Suprapubic skin (tissue), 4 donors: ENCODE data around the gene GINS1. TPM values are rescaled to one million over a fixed set of nuclear protein-coding genes. Genes with fewer than 3 reads are reported as not detected.

Source experiments
- DNase-seq, 2 donors: peaks; one replicate each; pipeline ENCODE4 v3.0.0-alpha.2; 2019; ENCODE audit warnings: low spot score in 2 of 2
- H3K27ac ChIP-seq: fragments of 200-600 bp; sonication (generic); one replicate; pipeline ENCODE4 v1.5.1; 2019
- H3K27me3 ChIP-seq: fragments of 200-600 bp; sonication (generic); one replicate; pipeline ENCODE4 v1.5.1; 2019
- H3K36me3 ChIP-seq: fragments of 200-600 bp; sonication (generic); one replicate; pipeline ENCODE4 v1.5.1; 2019
- H3K4me1 ChIP-seq: fragments of 200-600 bp; sonication (generic); one replicate; pipeline ENCODE4 v1.5.1; 2019
- H3K4me3 ChIP-seq: fragments of 200-600 bp; sonication (generic); one replicate; pipeline ENCODE4 v1.5.1; 2019; ENCODE audit warnings: mild to moderate bottlenecking
- H3K9me3 ChIP-seq: fragments of 200-600 bp; sonication (generic); one replicate; pipeline ENCODE4 v1.5.1; 2019
- CTCF ChIP-seq, 2 donors: fragments of 200-600 bp in 1 of 2; fragments of 450-650 bp in 1 of 2; sonication (generic) in 1 of 2; IDR thresholded peaks; one replicate each; pipeline ENCODE4 v1.5.1; 2016 to 2019; ENCODE audit warnings: antibody characterized with exemption in 2 of 2, mild to moderate bottlenecking in 1 of 2, moderate library complexity in 1 of 2
- EP300 ChIP-seq: sonication (generic); formaldehyde crosslinking; IDR thresholded peaks from one replicate; pipeline ENCODE4 v1.6.1; 2017; ENCODE audit warnings: antibody characterized with exemption
- POLR2A ChIP-seq, 2 donors: fragments of 450-650 bp; IDR thresholded peaks; one replicate each; pipeline ENCODE4 v1.6.1; 2017; ENCODE audit warnings: antibody characterized with exemption in 2 of 2, mild to moderate bottlenecking in 2 of 2, moderate library complexity in 2 of 2
- POLR2AphosphoS5 ChIP-seq, 3 donors: sonication (generic); formaldehyde crosslinking; IDR thresholded peaks; one replicate each; pipeline ENCODE4 v1.6.1; 2017; ENCODE audit warnings: antibody characterized with exemption in 3 of 3
- WGBS: methylation state at CpG from one replicate; pipeline ENCODE4 v1.1.5; 2018; 5-methylcytosine and 5-hydroxymethylcytosine counted together
- total RNA-seq, 4 donors: library from RNA; depleted of rRNA; stranded (reverse); fragments of >200 nt; gene quantifications; one replicate each; pipeline ENCODE4 v1.1.0, GENCODE V29; 2016

Gene GINS1
- total RNA-seq, 4 donors from 2014 or later = 2.4 to 3.6 (median 2.6) TPM

GRCh38 chr20:25424536-25424935 is 17.1 kb downstream of the GINS1 start:
- Histone ChIP-seq H3K27ac (no peak overlapping the region), H3K4me3 (no peak overlapping the region), H3K36me3 (peaks cover 3% of the 10 kb centered on the region), H3K9me3 (no peaks in the 10 kb centered on the region), H3K4me1 (no peaks in the 10 kb centered on the region), H3K27me3 (no peaks in the 10 kb centered on the region)
- no peak for DNase-seq
- no peak for TF ChIP-seq EP300
- TF ChIP-seq POLR2AphosphoS5 (IDR thresholded peaks at IDR 0.05) = no peak
- no peak for TF ChIP-seq CTCF (IDR thresholded peaks at IDR 0.05)
- no peak for TF ChIP-seq POLR2A (IDR thresholded peaks at IDR 0.05)
- WGBS = 93% methylated on average over 3 of the region's 3 CpGs

GRCh38 chr20:25437153-25437581 is 29.7 kb downstream of the GINS1 start:
- Histone ChIP-seq H3K36me3 (no peaks in the 10 kb centered on the region), H3K27ac (no peak overlapping the region), H3K4me1 (no peaks in the 10 kb centered on the region), H3K27me3 (no peaks in the 10 kb centered on the region), H3K9me3 (no peaks in the 10 kb centered on the region), H3K4me3 (no peak overlapping the region)
- WGBS = 37% methylated on average over 4 of the region's 4 CpGs
- DNase-seq = no peak
- TF ChIP-seq POLR2AphosphoS5 (IDR thresholded peaks at IDR 0.05) (no peak), CTCF (IDR thresholded peaks at IDR 0.05) (no peak), EP300 (no peak), POLR2A (IDR thresholded peaks at IDR 0.05) (no peak)

GRCh38 chr20:25439328-25439727 is 31.9 kb downstream of the GINS1 start:
- TF ChIP-seq CTCF (IDR thresholded peaks at IDR 0.05) (no peak), POLR2A (IDR thresholded peaks at IDR 0.05) (no peak), POLR2AphosphoS5 (IDR thresholded peaks at IDR 0.05) (no peak), EP300 (no peak)
- 74% methylated on average over 3 of the region's 3 CpGs for WGBS
- DNase-seq = no peak
- Histone ChIP-seq H3K36me3 (no peaks in the 10 kb centered on the region), H3K27me3 (no peaks in the 10 kb centered on the region), H3K27ac (no peak overlapping the region), H3K4me1 (no peaks in the 10 kb centered on the region), H3K9me3 (no peaks in the 10 kb centered on the region), H3K4me3 (no peak overlapping the region)

DNA sequence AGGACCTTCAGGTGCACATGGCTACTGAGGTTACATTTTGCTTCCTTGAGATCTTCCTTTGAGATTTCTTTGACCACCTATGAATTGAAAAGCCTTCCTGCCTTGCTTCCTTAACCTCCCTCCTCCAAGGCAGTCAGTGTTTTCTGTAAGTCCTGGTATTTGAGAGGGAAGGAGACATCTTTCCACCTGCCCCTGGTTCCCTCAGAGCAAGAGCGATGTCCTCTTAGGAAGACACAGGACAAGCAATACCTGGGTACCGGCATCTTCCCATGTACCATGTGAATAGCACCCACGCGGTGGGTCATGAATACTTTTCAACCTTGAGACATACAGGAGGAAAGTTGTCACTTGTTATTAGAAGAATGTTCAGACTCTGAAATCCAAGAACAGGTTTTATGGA is 37.1 kb downstream of the GINS1 start:
- H3K4me1 ChIP-seq = no peaks in the 10 kb centered on the region
- 97% methylated on average over 4 of the region's 4 CpGs for WGBS
- H3K9me3 ChIP-seq = no peaks in the 10 kb centered on the region
- H3K4me3 ChIP-seq = no peak overlapping the region
- no peak for TF ChIP-seq EP300
- TF ChIP-seq CTCF (IDR thresholded peaks at IDR 0.05) = no peak
- TF ChIP-seq POLR2AphosphoS5 (IDR thresholded peaks at IDR 0.05) = no peak
- no peak for TF ChIP-seq POLR2A (IDR thresholded peaks at IDR 0.05)
- DNase-seq = no peak
- H3K36me3 ChIP-seq = peaks cover 3% of the 10 kb centered on the region
- no peaks in the 10 kb centered on the region for H3K27me3 ChIP-seq
- no peak overlapping the region for H3K27ac ChIP-seq

DNA sequence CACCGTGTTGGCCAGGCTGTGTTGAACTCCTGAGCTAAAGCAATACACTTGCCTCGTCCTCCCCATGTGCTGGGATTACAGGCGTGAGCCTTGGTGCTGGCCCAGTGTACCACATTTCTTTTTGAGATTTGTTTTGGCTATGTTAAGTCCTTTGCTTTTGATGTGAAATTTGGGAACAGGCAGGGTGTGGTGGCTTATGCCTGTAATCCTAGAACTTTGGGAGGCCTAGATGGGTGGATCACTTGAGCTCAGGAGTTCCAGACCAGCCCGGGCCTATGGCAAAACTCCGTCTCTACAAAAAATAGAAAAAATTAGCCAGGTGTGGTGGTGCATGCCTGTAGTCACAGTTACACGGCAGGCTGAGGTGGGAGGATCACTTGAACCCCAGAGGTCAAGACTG is 40.2 kb downstream of the GINS1 start:
- 78% methylated on average over 6 of the region's 6 CpGs for WGBS
- H3K4me3 ChIP-seq = no peak overlapping the region
- peaks cover 8% of the 10 kb centered on the region for H3K36me3 ChIP-seq
- no peaks in the 10 kb centered on the region for H3K9me3 ChIP-seq
- H3K27me3 ChIP-seq = no peaks in the 10 kb centered on the region
- DNase-seq = no peak
- H3K27ac ChIP-seq = no peak overlapping the region
- H3K4me1 ChIP-seq = no peaks in the 10 kb centered on the region
- TF ChIP-seq CTCF (IDR thresholded peaks at IDR 0.05) (no peak), POLR2AphosphoS5 (IDR thresholded peaks at IDR 0.05) (no peak), POLR2A (IDR thresholded peaks at IDR 0.05) (no peak), EP300 (no peak)
